ENCODE results near the gene CTNNA3.

CTNNA3 gene

GRCh38 chr10:67666416-67667034, 29.5 kb downstream of the CTNNA3 start:
- in situ Hi-C loops (cut with MboI; ENCODE audit: low sequenced_read_pairs): no loop called here

DNA sequence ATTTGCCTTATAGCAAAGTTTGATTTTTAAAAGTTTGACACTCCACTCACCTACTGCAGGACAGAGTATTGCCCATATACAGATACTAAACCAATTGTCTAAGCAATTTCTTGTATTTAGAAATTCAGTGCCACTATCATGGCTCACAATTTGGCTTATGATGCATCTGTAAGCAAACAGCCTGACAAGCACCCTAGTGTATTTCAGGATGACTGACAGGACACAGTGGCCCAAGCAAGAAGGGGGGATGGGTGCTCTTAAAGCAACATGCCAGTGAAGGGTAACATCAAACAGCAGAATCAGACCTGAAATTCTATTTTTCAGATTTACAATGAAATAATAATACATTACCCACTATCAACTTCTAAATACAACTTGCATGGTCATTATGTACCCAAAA, 30.5 kb downstream of the CTNNA3 start:
- in situ Hi-C loops (cut with MboI; ENCODE audit: low sequenced_read_pairs): no loop called here

DNA sequence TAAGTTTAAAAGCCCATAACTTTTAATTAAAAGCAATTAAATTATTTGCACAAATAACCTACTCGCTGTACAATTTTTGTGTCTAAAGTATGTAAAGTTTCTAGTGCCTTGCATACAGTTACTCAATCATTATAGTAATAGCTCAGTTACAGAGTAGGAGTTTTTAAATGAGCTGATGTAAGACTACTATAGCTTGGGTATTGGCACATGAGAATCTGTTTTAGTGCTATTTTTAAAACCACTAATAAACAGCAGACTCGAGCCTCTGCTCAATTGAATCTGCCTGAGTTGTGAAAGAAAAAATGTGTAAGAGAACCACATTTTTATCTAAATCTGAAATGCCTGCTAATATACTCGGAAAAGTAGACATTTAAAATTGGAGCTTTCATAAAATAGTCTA, 31.1 kb downstream of the CTNNA3 start:
- in situ Hi-C loops (cut with MboI; ENCODE audit: low sequenced_read_pairs): no loop called here

DNA sequence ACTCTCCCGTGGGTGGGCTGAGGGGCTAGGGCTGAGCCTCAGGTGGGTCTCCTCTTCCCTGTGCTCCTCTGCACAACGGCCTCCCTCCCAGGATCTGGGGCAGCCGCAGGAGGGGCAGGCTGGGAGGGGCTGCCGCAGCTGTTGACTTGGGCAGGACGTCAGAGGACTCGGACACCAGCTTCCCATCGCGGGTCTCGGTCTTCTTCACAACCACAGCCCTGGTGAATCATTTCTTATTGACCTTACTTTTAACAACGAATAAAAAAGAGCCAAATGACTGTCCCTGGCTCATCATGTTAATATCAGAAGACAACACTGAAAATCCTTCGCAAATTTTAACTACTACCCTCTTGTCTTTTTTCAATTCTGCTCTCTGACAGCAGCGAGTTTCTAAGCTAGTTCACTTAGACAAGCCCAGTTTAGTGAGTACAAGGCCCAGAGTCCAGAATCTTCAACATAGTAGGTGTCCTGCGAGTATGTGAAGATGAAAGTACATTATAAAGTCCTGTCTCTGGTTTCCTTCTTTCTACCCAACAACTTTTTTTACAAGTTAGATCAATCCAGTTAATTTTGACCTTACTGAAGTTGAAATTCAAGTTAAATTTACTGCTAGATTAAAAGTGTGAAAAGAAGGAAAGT, 32.4 kb downstream of the CTNNA3 start:
- in situ Hi-C loops (cut with MboI; ENCODE audit: low sequenced_read_pairs): no loop called here

- in situ Hi-C loops (cut with MboI; ENCODE audit: low sequenced_read_pairs): no loop called here
Observed at GRCh38 chr10:67662415-67662814, 33.6 kb downstream of the CTNNA3 start.

GRCh38 chr10:67659497-67659896, 36.5 kb downstream of the CTNNA3 start:
- in situ Hi-C loops (cut with MboI; ENCODE audit: low sequenced_read_pairs): no loop called here

- in situ Hi-C loops (cut with MboI; ENCODE audit: low sequenced_read_pairs): no loop called here
Observed at GRCh38 chr10:67657775-67658174, 38.2 kb downstream of the CTNNA3 start.

- in situ Hi-C loops (cut with MboI; ENCODE audit: low sequenced_read_pairs): no loop called here
Observed at GRCh38 chr10:67650558-67650957, 45.4 kb downstream of the CTNNA3 start.

DNA sequence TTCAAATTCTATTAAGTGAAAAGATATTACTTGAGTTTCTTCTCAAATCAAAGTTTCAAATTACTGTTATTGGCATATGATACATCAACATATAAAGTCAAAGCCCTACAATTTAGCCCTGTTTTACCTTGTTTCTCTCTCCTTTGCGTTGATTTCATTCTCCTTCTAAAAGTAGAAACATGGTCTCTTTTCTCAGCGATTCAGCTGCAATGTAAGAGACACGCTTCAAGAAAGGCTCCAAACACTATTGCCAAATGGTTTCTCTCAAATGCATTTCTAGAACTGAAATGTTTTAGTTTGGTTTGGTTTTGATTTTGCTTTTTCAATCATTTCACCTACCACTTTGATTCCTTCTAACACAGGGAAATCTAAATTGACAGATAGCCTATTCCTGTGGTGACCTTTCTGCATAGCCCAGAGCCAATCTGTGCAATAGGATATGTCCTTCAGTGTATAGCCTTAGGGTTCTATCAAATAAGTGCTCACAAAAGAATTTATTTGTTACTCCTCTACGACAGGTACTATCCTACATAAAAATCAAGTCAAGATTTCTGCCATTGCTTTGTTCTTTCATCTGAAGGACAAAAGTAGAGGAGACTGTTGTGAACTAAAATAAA, 47.3 kb downstream of the CTNNA3 start:
- in situ Hi-C loops (cut with MboI; ENCODE audit: low sequenced_read_pairs): no loop called here

- in situ Hi-C loops (cut with MboI; ENCODE audit: low sequenced_read_pairs): no loop called here
Observed at GRCh38 chr10:67630904-67631303, 65.1 kb downstream of the CTNNA3 start.

DNA sequence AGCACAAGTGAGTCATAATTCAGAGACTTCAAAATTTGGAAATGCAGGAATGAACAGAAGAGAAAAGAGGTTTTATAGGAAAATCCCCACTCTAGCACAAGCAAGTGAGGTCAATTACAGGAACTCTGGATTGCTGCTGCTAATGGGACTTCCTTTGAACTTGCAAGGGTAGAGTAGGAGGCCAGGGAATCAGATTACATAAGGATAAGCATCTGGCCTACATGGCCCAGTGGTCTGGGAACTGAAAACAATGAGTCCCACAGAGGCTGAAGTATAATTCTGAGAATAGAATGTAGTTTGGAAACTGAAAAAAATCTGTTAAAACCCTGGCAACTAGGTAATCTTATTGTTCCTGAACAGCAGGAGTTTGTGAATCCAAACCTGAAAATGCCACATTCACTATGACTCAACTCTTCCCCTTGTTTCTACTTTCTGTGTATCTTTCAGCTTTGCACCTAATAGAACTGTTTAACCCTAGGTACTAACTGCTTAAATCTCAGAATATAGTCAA, 66.5 kb downstream of the CTNNA3 start:
- in situ Hi-C loops (cut with MboI; ENCODE audit: low sequenced_read_pairs): no loop called here

DNA sequence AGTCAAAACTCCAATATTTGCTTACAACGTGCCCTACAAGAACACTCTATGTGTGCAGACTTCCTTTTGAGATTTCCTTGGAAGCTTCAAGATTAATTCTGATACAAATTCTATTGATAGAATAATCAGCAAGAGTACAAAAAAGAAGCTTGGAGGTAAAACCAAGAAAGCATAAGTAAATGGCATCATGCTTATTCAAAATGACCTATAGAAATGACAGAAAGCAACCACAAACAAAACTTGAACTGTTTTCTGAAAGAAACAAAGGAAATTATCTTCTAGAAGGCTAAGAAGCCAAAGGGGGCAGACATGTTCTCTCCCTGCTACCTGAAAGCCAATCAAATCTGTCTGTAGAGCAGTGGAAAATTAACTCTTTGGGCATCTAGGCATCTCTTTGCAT, 73.0 kb downstream of the CTNNA3 start:
- in situ Hi-C loops (cut with MboI; ENCODE audit: low sequenced_read_pairs): no loop called here

- in situ Hi-C loops (cut with MboI; ENCODE audit: low sequenced_read_pairs): no loop called here
Observed at GRCh38 chr10:67622511-67622910, 73.5 kb downstream of the CTNNA3 start.

GRCh38 chr10:67621834-67622233, 74.2 kb downstream of the CTNNA3 start:
- in situ Hi-C loops (cut with MboI; ENCODE audit: low sequenced_read_pairs): no loop called here

DNA sequence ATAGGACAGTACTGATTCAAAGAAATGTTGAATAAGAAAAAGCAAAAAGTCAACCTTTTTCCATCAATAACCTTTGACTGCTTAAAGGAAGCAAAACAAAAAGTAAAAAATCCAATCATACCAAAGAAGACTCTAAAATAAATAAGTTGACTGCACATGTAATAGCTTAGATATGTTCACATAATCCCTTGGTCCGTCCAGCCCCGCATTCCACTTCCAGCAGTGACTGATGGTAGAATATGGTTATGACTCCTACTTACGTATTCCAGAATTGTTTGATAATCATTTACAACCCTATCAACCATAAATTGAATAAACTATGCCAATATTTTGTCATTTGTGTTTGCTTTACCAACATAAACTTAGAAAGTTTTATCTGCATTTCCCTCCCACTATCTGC, 77.9 kb downstream of the CTNNA3 start:
- in situ Hi-C loops (cut with MboI; ENCODE audit: low sequenced_read_pairs): no loop called here

DNA sequence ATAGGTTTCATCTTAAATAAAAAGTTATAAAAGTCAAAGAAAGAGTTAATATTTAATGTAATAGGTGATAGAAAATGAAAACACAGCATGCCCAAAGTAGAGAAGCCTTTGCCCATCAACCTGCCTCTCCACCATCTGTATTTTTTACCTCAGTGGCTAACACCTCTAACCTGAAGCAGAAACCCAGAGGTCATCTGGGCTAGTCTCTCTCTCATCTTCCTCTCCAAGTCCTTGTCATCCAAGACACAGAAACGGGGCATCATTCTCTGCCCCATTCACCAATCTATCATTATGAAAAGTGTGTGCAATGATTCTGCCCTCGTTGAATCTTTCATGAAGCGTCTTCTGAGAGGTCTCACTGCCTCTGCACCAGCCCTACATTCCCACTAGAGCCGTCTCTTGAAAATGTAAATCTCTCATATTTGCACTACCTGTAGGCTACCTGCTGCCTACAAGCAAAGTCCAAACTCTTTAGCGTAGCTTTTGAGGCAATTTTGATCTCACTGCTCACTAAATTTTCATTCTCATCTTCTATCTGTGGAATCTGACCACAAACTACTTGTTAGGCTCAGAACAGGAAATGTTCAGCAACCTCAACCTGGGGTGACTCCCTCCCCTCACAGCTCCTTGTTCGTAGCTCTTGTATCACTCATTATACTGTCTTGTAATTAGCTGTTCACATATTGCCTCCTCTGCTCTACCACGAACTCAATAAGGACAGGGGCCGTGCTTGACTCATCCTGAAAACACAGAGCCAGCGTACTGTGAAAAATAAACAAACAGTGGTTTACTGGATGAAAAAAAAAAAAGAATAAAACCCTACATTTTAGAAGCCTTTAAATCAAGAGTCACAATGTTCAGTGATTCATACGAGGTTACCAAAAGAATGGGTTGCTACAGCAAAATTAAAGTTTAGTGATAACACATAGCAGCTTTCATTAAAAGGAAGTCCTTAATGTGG, 83.1 kb downstream of the CTNNA3 start:
- in situ Hi-C loops (cut with MboI; ENCODE audit: low sequenced_read_pairs): no loop called here

- in situ Hi-C loops (cut with MboI; ENCODE audit: low sequenced_read_pairs): no loop called here
Observed at GRCh38 chr10:67612176-67612575, 83.8 kb downstream of the CTNNA3 start.

GRCh38 chr10:67609996-67610793, 85.8 kb downstream of the CTNNA3 start:
- in situ Hi-C loops (cut with MboI; ENCODE audit: low sequenced_read_pairs): no loop called here

- in situ Hi-C loops (cut with MboI; ENCODE audit: low sequenced_read_pairs): no loop called here
Observed at GRCh38 chr10:67608001-67608400, 88.0 kb downstream of the CTNNA3 start.

- in situ Hi-C loops (cut with MboI; ENCODE audit: low sequenced_read_pairs): no loop called here
Observed at GRCh38 chr10:67607472-67607871, 88.5 kb downstream of the CTNNA3 start.
